Stromal cell of bone marrow (primary cell): Measurements from ENCODE around the gene ZNF813.
"Not testable (repeated sequence)": the region's sequence is repeated elsewhere in the genome, so short reads cannot be mapped to it uniquely, and the experiment has no call there.

Experiments used
- DNase-seq: peaks from one replicate; pipeline ENCODE4 v3.0.0-alpha.2; 2012; ENCODE audit warnings: low read depth

ZNF813 gene

DNA sequence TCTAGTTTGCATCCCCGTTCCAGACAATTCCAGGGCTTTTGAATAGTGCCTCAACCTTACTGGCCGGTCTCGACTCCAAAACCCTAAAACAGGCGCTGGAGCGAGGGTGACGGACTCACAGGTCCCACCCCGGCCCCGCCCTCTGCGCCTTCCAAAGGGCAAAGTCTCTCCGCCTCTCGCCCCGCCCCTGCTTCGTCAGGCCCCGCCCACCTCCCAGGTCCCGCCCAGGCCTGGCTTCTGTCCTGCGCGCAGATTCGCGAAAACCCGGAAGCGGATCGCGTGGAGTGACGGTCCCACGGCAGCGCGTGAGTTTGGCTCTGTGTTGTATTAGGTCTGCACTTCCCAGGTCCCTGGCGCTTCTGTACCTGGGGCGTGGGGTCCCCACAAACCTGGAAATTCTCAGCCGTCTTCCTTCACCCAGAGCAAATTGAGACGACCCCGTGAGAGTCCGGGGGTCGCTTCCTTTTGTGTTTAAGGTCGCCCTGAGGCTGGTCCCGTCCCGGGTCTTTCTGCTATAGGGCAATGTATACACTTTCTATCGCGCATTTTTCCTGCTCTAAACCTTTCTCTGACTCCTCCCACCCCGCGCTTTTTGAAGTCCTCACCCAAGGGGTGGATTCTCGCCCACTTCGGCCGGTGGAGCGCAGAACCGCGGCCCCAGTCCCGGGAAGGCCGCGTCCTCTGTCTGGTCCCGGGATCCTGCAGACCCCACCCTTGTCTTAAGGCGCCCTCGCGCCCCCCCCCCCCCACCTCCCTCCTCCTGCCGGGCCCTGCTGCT, at the start of gene ZNF813:
Gene ZNF813 (plus strand): TSS at position 249 of the 778 bp plus-strand sequence. CDS start 16,090 bp downstream, outside the sequence.
- DNase-seq = peak; percentile 73

DNA sequence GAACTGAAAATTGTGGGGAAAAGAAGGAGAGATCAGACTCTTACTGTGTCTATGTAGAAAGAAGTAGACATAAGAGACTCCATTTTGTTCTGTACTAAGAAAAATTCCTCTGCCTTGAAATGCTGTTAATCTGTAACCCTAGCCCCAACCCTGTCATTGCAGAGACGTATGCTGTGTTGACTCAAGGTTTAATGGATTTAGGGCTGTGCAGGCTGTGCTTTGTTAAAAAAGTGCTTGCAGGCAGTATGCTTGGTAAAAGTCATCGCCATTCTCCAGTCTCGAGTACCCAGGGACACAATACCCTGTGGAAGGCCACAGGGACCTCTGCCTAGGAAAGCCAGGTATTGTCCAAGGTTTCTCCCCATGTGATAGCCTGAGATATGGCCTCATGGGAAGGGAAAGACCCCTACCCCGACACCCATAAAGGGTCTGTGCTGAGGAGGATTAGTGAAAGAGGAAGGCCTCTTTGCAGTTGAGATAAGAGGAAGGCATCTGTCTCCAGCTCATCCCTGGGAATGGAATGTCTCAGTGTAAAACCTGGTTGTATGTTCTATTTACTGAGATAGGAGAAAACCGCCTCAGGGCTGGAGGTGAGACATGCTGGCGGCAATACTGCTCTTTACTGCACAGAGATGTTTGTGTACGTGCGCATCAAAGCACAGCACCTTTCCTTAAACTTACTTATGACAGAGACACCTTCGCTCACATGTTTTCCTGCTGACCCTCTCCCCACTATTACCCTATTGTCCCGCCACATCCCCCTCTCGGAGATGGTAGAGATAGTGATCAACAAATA, 46.8 kb upstream of the ZNF813 start:
- not testable (repeated sequence) for DNase-seq

DNA sequence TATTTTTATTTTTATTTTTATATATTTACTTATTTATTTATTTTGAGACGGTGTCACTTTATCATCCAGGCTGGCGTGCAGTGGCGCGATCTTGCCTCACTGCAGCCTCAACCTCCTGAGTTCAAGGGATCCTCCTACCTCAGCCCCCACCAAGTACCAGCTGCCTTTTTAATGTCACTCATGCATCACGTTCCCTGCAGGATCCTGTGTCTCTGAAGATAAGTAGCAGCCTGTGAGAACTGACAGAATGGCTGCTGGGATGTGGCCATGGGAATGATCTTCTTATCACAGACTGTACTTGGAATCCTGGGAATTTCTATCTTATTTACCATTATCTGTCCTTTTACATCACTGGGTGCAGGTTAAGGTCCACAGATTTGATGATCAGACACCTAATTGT, 45.0 kb upstream of the ZNF813 start:
- no peak for DNase-seq

DNA sequence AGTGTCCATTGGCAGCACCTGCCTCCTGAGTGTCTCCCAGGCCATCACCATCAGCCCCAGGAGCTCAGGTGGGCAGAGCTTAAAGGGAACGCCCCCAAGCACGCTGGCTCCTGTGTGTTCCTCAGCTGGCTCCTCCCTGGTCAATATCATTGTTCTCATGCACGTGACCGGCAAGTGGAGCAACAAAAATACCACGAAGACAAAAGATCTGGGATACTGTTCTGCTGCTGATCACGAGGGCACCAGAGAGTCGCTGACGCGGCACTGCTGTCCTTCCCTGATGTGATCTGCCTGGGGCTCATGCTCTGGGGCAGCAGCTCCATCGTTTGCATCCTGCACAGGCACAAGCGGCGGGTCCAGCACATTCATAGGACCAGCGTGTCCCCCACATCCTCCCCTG, 44.5 kb upstream of the ZNF813 start:
- DNase-seq = not testable (repeated sequence)

DNA sequence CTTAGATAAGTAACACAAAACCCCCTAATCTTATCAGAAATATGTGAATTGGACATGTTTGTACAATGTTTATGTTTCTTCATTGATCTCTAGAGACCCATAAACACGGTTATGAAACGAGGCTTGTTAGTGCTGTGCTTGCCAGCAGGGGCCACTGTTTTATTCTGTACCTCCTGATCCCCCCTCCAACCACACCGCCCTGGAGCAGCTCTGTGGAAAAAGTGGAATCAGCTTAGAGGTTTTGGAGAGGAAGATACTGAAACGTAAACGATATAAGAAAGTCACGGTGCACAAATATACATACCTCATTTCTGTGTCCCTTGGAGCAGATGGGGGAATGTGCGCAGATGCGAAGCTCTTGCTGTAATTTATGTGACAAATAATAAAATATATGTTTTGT, 43.9 kb upstream of the ZNF813 start:
- not testable (repeated sequence) for DNase-seq

DNA sequence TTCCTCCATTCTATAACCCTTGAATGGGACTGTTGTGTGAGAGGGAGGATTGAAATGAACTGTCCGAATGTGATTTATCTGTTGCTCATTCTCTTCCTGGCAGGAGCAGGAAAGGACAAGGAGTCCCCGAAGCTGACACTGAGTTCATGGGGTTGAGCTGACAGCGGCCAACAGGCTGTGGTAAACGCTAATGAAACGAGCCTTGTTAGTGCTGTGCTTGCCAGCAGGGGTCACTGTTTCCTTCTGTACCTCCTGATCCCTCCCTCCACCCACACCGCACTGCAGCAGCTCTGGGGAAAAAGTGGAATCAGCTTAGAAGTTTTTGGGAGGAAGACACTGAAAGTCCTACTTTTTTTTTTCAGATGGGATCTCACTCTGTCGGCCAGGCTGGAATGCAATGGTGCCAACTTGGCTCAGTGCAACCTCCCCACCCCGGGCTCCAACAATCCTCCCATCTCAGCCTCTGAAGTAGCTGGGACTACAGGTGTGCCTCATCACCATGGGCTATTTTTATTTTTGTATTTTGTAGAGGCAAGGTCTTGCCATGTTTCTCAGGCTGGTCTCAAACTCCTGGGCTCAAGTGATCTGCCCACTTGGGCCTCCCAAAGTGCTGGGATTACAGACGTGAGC, 42.5 kb upstream of the ZNF813 start:
- peak; percentile 53 for DNase-seq

DNA sequence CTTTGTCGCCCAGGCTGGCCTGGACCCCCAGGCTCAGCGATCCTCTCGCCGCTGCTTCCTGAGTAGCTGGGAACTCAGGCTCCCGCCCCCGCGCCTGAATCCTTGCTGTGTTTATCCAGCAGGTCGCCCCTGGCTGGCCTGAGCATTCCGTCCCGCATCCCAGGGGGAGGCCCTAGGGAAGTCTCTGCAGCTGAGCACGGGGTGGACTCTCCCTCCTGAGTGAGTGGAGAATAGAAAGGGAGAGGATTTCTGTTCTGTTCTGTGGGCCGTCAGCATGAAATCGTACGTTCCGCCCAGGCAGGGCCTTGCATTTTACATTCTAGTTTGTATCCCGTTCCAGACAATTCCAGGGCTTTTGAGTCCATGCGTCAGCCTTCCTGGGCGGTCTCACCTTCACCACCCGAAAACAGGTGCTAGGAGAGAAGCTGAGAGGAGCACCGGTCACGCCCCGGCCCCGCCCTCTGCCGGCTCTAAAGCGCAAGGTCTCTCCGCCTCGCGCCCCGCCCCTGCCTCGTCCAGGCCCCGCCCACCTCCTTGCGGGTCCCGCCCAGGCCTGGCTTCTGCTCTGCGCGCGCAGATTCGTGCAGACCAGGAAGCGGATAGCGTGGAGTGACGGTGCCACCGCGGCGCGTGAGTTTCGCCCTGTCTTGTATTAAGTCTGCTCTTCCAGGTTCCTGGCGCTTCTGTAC, 36.0 kb upstream of the ZNF813 start, which contains the start of gene ZNF761:
Gene ZNF761 (plus strand): TSS at position 586 of the 689 bp plus-strand sequence. CDS start 15,285 bp downstream, outside the sequence.
- DNase-seq = peak; percentile 77

DNA sequence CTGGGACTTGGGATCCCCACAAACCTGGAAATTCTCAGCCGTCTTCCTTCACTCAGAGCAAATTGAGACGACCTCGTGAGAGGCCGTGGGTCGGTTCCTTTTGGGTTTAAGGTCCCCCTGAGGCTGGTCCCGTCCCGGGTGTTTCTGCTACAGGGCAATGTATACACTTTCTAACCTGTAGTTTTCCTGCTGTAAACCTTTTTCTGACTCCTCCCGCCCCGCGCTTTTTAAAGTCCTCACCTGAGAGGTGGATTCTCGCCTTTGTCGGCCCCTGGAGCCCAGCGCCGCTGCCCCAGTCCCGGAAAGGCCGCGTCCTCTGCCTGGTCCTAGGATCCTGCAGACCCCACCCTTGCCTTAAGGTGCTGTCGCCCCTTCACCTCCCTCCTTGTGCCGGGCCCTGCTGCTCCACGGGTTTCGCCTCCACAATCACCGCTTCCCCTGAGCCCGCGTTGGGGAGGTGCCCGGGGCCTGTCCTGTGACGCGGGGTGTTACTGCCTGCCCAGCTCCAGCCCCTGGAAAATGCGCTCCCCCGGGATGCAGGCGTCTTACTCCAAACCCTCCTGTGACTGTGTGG, 35.4 kb upstream of the ZNF813 start:
- DNase-seq = peak; percentile 9

DNA sequence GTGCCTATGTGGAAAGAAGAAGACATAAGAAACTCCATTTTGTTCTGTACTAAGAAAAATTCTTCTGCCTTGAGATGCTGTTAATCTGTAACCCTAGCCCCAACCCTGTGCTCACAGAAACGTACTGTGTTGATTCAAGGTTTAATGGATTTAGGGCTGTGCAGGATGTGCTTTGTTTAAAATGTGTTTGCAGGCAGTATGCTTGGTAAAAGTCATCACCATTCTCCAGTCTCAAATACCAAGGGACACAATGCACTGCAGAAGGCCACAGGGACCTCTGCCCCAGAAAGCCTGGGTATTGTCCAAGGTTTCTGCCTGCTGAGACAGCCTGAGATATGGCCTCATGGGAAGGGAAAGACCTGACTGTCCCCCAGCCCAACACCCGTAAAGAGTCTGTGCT, 23.7 kb upstream of the ZNF813 start:
- not testable (repeated sequence) for DNase-seq

DNA sequence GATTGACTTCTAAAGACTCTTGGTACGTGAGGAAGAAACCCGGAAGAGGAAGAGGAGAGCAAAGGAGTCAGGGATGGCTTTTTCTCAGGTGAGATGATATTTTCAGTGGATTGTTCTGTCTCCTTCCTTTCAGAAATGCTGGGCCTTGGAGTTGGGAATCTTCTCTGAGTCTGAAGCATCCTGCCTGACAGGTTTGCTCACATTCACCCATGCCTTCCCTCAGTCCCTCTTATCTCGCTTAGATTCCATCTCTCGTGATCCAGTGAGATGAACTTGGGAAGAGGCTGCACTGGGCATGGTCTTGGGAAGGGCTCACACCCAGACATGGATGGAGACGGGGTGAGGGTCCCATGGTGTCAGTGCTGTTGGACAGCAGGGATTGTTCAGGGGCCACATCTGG, 20.3 kb upstream of the ZNF813 start:
- DNase-seq = not testable (repeated sequence)

DNA sequence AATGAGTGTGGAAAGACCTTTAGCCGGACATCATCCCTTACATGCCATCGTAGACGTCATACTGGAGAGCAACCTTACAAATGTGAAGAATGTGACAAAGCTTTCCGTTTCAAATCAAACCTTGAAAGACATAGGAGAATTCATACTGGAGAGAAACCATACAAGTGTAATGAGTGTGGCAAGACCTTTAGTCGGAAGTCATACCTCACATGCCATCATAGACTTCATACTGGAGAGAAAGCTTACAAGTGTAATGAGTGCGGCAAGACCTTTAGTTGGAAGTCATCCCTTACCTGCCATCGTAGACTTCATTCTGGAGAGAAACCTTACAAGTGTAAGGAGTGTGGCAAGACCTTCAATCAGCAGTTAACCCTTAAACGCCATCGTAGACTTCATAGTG, 11.7 kb upstream of the ZNF813 start:
- no peak for DNase-seq

DNA sequence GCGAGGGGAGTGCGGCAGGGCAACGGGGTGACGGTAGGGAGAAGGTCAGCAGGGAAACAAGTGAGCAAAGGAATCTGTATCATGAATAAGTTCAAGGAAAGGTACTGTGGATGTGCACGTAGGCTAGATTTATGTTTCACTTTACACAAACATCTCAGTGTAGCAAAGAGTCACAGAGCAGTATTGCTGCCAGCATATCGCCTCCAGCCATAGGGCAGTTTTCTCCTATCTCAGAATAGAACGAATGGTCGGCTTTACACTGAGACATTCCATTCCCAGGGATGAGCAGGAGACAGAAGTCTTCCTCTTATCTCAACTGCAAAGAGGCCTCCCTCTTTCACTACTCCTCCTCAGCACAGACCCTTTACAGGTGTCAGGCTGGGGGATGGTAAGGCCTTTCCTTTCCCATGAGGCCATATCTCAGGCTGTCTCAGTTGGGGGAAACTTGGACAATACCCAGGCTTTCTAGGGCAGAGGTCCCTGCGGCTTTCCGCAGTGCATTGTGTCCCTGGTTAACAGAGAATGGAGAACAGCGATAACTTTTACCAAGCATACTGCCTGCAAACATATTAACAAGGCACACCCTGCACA, 7.3 kb upstream of the ZNF813 start:
- DNase-seq = not testable (repeated sequence)

DNA sequence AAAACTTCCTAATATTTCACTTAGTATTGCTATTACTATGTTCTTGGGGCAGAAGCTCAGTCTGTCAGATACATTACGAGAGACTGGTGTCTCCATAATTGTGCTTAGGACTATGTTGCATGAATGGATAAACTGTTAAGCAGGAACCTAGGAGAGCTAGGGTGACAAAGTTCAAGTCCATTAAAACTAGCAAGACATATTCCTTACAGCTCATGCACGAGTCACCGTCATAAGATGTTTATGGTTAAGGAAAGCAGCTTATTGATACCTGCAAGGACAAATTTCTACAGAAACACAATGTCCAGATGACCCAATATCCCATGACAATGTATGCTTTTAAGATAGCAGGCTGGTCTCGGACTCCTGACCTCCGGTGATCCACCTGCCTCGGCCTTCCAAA, 5.7 kb upstream of the ZNF813 start:
- no peak for DNase-seq

DNA sequence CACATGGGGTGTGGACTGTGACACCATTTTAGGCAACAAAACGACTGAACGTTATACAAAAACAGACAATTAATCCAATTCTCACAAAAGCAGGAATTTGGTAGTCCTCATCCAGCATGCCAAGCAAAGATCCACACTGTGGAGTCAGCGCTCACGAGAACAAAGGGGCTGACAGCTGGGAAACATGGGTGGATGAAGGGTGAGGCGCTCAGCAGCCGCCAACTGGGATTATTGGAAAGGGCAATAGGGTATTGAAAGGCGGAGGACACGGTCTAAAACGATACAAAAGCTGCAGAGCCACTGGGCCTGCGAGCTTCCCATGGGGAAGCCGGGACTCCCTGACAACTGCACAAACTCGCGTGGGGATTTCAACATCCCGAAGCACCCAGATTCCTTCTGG, 4.7 kb upstream of the ZNF813 start:
- DNase-seq = no peak

DNA sequence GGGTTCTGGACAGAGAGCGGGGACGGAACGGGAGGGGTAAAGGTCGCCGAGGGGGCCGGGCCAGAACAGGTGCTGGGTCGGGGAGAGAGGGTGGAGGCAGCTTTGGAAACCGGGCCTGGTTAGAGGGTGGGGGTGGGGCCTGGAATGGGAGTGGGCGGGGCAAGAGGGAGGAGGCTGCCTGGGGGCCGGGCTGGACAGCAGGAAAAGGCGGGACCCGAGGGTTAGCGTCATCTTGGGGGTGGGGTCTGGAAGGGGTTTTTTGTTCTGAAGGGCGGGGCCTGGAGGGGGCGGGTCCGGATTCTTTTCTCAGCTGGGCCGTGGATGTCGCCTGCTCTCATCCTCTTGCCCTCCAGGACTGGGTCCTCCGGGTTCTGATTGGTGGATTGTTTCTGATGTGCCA, 4.3 kb upstream of the ZNF813 start:
- DNase-seq = no peak

DNA sequence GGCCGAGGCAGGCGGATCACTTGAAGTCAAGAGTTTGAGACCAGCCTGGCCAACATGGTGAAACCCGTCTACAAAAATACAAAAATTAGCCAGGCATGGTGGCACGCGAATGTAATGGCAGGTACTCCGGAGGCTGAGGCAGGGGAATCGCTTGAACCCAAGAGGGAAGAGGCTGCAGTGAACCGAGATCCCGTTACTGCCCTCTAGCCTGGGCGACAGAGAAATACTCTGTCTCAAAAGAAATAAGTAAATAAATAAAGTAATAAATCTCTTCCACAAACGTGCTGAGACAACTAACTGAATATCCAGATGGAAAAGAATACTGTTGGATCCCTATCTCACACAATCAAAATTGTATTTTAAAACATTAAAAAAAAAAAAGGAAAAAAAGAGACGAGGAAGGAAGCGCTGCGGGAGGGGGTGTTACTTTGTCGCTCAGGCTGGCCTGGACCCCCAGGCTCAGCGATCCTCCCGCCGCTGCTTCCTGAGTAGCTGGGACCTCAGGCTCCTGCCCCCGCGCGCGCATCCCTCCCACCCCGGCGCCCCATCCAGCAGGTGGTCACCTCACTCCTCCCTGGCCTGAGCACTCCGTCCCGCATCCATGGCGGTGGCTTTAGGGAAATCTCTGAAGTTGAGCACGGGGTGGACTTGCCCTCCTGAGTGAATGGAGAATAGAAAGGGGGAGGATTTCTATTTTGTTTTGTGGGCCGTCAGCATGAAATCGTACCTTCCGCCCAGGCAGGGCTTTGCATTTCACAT, 628 bp upstream of the ZNF813 start:
- no peak for DNase-seq

DNA sequence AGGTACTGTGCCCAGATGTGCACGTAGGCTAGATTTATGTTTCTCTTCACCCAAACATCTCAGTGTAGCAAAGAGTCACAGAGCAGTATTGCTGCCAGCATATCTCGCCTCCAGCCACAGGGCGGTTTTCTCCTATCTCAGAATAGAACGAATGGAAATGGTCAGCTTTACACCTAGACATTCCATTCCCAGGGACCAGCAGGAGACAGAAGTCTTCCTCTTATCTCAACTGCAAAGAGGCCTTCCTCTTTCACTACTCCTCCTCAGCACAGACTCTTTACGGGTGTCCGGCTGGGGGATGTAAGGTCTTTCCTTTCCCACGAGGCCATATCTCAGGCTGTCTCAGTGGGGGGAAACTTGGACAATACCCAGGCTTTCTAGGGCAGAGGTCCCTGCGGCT, 1.1 kb downstream of the ZNF813 start:
- not testable (repeated sequence) for DNase-seq

DNA sequence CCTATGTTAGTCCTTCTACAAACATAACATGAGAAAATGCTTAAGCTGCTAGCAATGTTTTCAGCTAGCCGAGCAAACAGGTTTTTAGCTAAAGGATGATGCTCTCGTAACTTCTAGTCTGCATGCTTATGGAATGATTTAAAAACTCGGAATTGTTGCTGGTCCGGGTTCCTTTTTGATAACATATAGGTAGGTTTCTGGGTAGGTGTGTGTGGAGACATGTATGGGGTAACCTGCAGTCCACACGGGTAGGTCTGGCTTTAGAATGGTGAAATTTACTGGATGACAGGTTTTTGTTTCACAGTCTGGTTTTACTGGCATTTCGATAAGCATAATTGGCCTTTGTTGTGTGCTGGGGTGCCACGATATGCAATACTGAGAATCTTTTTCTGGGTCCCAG, 4.4 kb downstream of the ZNF813 start:
- DNase-seq = no peak

DNA sequence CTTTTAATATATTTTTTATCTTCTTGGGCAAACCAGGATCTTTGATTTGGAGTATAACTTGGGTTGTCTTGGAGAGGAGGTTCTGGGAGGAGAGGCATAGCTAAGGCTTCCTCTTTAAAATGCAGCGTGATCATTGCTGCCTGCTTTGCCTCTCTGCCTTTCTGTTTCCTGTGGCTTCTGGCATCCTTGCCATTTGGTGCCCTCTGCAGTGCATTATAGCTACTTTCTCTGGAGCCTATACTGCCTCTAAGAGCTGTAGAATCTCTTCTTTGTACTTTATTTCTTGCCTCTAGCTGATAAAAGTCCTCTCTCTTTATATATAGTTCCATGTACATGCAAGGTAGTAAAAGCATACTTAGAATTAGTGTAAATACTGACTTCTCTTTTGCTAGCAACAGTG, 7.3 kb downstream of the ZNF813 start:
- DNase-seq = not testable (repeated sequence)

DNA sequence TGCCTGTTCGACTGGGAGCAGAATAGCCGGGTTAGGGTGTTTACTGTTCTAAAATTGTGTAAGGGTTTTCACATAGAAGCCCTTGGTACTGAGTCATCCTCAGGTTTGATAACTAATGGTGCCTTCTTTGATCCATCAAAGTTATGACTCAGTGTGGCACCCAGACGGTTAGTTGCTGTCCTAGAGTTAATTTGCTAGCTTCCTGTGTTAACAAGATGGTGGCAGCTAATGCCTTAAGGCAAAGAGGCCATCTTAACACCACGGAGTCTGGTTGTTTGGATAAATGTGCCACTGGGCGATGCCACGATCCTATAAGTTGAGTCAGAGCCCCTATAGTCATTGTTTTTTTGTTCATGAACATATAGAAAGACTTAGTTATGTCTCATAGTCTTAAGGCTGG, 7.9 kb downstream of the ZNF813 start:
- DNase-seq = not testable (repeated sequence)

DNA sequence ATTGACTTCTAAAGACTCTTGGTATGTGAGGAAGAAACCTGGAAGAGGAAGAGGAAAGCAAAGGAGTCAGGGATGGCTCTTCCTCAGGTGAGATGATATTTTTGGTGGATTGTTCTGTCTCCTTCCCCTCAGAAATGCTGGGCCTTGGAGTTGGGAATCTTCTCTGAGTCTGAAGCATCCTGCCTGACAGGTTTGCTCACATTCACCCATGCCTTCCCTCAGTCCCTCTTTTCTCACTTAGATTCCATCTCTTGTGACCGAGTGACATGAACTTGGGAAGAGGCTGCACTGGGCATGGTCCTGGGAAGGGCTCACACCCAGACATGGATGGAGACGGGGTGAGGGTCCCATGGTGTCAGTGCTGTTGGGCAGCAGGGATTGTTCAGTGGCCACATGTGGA, 16.2 kb downstream of the ZNF813 start:
- not testable (repeated sequence) for DNase-seq
